Measurements from ENCODE around the gene WDFY2.
"Not testable (repeated sequence)": the region's sequence is repeated elsewhere in the genome, so short reads cannot be mapped to it uniquely, and the experiment has no call there.

The WDFY2 gene

DNA sequence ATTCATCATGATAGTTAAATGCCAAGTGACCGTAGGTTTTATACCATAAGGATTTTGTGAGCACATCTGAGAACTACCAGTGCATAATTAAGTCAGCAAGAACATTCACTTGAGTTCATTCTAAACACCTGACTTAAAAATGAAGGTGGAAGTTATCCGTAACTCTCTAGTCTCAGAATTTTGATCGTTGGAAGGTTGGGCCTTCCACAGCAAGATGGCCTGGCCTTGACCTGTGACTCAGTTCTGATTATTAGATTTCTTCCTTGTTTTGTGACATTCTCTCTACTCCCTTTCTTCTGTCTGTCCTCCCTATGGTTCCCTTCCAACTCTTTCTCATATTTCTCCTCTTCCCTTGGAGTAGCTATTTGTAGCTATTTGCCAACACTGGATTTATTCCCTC, 20.0 kb upstream of the WDFY2 start:
- DNase-seq (ENCODE audit: low spot score): no peak

DNA sequence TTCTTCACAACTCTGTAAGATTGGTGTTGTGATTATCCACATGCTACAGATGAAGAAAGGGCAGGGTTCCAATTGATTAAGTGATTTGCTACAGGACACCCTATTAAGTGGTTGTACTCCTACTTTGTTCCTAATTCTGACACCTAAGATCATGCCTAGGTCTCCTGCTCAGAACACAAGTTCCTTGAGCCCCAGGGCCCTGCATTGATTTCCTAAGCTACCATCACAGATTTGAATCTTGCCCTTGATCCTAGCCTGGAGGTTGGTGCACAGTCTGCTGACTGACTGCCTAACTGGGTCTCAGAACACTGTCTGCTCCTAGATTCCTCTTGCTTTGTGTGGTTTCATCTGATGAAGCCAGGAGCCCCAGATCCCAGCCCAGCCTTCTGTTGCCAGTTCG, 19.6 kb upstream of the WDFY2 start:
- DNase-seq (ENCODE audit: low spot score): no peak

DNA sequence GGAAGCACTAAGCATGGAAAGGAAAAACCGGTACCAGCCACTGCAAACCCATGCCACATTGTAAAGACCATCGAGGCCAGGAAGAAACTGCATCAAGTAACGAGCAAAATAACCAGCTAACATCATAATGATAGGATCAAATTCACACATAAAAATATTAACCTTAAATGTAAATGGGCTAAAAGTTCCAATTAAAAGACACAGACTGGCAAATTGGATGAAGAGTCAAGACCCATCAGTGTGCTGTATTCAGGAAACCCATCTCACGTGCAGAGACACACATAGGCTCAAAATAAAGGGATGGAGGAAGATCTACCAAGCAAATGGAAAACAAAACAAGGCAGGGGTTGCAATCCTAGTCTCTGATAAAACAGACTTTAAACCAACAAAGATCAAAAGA, 15.3 kb upstream of the WDFY2 start:
- not testable (repeated sequence) for DNase-seq (ENCODE audit: low spot score)

DNA sequence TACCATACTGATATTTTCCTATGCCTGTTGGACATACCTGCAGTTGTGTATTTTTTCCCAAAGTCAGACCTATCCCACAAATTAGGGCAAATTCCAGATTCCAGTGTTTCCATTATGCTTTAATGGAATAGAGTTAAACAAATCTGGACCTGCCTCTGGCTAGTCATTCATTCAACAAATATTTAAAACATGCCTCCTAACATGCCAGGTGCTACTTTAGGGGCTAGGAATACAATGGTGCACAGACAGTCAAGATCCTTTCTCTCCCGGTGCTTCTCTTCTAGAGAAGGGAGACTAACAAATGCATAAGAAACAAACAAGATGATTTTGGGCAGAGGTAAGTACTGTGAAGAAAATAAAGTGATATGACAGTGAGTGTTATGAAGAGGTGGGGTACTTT, 7.5 kb upstream of the WDFY2 start:
- no peak for DNase-seq (ENCODE audit: low spot score)

DNA sequence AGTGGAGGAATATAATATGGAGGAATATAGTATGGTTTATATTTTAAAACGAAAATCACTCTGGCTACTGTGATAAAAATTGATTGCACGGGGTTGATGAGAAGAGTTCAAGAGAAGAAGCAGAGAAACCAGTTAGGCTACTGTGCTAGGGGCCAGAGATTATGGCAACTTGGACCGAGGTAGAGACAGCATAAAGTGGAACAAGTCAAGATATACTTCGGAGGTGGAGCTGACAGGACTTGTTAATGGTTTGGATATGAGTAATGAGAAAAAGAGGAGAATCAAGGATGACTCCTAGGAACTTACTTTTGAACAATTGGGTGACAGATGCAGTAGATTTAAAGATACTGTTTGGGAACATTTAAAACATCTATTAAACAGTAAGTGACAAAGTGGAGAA, 6.6 kb upstream of the WDFY2 start:
- no peak for DNase-seq (ENCODE audit: low spot score)

DNA sequence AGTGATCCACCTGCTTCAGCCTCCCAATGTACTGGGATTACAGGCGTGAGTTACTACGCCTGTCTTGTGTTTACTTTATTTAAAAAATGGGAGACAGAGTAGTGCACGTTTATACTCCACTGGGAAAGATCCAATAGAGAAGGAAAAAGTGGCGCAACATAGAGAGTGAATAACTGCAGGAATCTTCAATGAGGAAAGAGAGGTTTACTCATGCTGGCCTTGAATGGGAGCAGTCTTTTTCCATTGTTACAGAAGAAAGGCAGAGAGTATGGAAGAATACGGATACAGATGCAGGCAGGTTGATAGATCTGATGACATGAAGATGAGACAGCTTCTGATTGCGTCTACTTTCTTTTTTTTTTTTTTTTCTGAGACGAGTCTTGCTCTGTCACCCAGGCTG, 4.6 kb upstream of the WDFY2 start:
- no peak for DNase-seq (ENCODE audit: low spot score)

DNA sequence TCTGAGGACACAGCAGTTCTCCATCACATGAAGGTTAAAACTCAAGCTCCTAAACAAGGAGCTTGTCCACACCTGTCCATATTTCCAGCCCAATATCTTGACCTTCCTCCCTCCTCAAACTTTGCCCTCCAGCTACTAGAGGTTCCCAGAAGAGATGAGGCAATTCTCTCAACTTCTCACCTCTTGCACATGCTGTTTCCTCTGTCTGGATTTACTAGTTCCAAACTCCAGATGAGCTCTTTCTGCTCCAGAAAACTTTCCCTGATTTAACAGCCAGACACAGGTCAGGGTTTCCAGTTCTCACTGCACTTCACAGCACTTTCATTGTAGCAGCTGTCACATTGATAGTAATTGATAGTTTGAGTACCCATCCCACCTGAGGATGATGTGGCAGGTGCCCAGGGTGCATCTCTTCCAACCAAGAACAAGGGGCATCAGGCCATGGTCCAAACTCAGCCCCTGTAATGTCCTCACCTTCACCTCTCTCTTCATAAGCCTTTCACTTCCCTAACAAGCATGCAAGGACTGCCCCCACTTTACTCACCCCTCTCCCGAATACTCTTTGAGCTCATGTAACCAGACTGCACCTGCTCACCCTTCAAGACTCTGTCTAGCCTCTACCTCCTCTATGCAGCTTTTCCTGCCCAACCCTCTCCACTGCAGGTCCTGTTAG, 3.0 kb upstream of the WDFY2 start:
- no peak for DNase-seq (ENCODE audit: low spot score)

DNA sequence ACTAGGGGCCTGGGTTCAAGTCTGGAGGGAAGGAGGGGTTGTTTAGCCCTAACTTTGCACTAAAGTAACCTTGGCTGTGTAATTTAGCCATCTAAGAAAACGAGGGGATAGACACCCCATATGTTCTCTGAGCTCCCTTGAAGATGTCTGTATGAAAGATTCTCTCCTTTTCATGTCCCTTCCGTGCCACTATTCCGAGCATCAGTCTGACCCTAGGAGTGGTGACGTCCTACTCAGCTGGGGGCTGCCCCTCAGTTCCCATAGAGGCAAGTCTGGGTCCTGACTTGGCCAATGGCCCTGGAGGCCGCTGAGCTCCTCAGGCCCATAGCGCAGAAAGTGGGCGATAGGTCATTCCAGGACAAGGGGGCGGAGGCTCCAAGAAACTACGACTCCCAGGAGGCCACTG, 790 bp upstream of the WDFY2 start:
- DNase-seq (ENCODE audit: low spot score): no peak

DNA sequence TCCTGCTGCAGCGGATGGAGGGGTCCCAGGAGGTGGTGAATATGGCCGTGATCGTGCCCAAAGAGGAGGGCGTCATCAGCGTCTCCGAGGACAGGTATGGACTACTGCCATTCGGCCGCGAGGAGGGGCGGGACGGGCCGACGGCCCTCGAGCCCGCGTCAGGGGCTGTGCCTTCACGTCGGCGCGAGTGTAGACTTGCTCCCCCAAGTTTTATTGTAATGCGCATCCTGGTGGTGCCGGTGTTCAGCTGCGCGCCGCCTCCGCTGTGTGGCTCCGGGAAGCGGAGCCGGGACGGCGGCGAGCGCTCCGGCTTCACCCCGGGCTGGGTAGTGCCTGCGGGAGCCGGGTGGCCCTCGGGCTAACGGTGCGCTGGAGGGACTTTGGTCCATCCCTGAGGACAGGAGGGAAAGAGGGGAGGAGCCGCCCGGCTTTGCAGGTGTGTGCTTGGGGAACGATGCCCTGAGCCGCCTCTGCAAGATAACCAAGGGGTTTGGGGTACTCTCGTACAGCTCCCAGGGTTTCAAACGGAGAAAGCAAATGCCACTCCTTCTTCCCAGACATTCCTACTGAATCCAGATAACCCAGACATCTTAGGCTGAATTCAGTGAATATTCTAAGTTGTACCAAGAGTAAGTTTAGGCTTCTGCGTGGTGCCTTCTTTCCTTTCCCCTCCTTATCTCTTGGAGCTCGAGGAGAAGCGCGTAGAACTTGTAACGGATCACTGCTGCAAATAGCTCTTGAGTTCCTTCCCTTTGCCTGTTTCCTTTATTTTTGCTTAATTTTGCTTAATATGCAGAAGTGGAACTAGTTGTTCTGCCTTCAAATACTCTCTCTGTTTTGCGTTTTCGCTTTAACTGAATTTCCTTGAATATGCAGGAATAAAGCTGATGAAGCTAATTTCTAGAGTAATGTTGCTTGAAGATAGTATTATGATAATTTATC, 740 bp downstream of the WDFY2 start:
- DNase-seq (ENCODE audit: low spot score): peak; percentile 82

DNA sequence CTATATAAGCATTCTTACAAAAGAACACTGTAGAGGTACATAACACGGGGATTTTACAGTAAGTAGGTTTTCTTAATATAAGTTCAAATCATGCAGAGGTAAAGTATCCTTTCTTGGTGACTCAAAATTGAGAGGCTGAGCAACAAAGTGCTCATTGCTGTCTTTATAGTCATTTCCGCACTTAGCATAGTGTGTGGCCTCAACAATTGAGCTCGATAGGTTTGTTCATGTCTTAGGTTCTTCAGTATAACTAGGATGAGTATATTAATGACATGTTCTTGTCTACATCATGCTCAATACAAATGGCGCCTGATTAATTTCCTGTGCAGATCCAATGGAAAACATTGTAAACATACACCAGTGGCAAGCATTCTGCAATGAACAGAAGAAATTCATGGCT, 1.4 kb downstream of the WDFY2 start:
- peak; percentile 26 for DNase-seq (ENCODE audit: low spot score)

DNA sequence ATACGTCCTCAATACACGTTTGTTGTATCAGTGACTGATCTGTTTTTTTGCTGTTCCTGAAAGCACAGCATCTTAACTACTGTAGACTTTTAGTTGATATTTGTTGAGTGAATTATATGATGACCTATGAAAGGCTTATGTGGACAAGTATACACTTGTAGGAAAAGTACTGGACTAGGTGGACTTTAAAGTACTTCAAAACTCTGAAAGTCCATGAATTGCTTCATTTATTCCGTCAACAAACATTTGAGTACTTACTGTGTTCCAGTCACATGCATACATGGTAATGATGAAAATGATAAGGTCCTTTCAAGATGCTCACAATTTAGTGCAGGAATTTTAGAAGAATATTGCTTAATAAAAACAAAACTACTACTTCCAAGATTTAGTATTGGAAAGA, 3.1 kb downstream of the WDFY2 start:
- no peak for DNase-seq (ENCODE audit: low spot score)

DNA sequence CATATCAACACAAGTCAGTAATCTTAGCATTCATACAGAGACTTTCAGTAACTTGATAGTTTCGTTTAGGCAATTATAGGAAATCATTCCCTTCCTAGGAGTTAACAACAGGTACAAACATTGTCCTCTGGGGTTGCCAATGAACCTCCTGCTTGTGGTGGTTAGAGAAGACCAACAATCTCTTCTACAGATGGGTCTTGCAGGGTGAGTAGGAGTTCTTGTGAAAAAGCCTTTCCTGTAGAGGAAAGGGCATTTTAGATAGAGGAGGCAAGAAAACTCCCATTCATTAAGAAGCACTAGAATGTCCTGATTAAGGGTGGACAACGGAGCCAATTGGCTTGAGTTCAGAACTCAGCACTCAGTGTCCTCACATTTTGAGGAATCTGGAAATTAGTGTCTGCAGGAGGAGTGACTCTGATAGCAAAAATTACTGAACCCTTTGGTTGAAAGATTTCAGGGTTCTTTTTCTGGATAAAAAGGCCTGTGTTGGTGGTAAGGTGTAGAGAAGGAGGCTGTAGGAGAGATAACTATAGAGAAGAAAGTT, 4.2 kb downstream of the WDFY2 start:
- DNase-seq (ENCODE audit: low spot score): no peak

DNA sequence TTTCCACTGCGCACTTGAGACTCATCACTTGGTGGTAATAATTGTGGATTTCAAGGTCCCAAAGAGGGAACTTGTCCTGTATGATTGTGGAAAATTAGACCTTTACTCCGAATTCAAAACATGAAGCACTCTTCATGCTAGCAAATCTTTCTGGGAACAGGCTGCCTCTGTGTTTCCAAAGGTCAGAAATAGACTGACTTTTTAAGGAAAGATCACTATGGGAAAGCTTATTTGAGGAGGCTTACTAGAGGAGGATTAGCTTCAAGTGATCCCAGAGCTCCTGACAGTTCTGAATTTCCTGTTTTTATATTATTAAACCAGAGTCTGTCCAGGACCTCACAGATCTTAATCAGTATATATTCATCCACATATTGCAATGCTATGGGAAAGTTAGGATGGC, 5.5 kb downstream of the WDFY2 start:
- no peak for DNase-seq (ENCODE audit: low spot score)

DNA sequence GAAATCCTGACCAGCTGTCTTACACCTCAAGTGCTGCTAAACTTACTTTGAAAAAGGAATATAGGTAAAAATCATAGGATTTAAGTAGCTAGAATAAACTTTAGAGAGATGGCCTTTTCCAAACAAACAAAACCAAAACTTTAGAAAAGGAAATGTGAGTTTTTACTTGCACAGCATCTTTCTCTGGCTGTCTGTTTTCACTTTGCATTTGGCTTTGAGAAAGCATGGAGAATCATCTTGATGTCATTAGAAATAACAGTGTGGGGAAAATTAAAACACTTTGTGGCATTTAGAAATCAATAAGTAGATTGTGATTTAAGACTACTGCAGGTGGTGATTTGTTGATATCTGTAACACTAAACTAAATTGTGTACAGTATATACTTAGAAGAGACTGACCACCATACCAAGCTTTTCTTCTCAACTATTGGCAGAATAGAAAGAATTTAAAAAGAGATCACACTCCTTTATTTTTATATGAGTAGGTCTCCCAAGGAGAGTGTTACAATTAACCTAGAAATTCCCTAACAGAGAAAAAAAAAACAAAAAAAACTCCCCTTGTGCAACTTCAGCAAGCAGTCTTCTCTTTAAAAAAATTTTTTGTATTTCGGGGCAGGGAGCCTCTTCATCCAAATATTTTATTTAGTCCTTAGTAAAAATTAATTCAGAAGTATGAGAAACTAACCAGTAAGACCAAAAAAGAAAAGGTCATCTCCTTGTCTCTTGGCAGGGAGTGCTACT, 6.1 kb downstream of the WDFY2 start:
- no peak for DNase-seq (ENCODE audit: low spot score)

DNA sequence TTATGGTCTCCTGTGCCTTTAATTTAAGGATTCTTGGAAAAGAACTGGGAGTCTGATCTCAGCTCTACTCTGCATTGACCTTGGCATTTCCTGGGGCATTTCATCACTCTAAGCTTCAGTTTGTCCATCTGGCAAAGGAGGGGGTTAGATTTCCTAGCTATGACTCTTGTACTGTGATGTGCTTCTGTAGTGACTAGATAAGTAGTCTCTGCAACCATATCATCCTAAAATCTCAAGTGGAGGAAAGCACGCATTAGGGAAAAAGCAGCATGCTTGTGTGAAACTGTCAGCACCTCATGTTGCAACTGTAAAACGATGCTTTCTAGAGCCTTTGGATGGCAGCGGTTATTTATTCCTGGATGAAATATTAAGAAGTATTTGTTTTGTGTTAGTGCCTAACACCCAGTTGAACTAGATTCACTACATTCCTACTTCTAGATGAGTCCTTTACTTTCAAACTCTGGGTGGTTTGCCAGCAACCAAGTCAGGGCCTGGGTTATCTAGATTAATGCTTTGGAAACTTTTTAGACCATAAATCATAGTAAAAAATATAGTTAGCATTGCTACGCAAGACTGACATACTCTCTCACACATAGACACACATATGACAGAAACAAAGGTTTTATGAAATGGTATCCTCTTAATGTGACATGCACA, 6.8 kb downstream of the WDFY2 start:
- DNase-seq (ENCODE audit: low spot score): no peak

DNA sequence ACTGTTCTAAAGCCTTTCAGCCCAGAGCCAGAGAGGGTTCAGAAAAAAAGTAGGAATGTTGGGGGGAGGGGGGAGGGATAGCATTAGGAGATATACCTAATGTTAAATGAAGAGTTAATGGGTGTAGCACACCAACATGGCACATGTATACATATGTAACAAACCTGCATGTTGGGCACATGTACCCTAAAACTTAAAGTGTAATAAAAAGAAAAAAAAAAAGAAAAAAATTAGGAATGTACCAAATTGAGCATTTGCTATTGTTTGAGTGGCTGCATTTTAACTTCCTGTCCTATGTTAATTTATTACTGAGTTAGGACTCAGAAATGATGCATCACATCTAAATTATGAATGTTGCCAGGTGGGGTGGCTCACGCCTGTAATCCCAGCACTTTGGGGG, 7.7 kb downstream of the WDFY2 start:
- not testable (repeated sequence) for DNase-seq (ENCODE audit: low spot score)

DNA sequence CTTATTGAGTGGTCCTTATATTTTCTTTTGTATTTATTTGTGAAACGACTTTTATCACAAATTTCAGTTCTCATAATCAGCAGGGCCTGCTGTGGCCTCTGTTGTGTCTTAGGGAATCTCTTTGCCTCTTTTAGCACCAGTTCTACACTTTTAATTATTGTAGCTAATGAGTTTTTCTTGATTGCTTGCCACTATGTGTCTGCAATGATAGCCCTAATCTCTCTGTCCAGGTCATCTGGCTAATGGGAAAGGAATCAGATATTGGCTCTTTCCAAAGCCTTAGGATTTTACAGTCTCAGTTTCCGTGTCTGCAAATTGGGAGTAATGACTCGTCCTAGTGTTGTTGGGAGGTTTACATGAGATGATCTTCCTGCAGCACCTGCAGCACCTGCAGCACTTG, 10.2 kb downstream of the WDFY2 start:
- no peak for DNase-seq (ENCODE audit: low spot score)

DNA sequence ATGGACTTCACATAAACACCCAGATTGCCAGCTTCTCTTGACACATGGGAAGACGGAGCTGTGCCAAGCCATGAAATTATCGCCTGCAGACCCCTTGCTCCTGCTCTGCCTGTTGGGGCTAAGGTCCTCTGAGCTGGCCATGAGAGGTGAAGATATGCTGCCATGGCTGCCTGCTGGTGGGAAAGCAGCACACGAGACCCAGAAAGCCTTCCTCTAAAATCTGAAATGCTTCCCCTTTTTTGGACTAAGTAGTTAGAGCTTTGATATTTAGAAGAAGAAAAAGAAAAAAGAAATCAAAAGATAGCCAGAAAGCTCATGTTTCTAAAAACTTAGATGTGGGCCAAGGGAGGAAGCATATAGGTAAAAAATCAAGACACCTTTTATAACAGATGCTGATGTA, 11.2 kb downstream of the WDFY2 start:
- no peak for DNase-seq (ENCODE audit: low spot score)

DNA sequence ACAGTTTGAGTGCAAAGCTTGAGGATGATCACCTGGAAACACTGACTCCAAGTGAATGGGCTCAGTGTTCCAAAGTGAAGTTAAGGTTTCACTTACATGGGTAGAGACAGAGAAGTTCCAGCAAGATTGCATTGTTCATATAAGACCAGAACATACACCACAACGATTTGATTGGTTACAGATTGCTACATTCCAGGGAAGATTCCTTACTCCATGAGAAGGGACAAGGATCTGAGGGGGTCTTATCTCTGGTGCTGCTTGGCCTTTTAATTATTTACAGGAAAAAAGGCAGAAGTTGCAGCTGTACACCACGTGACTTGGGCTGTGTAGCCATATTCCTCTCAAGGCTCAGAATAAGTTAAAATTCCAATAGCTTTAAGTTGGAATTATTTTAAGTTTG, 12.3 kb downstream of the WDFY2 start:
- DNase-seq (ENCODE audit: low spot score): no peak

DNA sequence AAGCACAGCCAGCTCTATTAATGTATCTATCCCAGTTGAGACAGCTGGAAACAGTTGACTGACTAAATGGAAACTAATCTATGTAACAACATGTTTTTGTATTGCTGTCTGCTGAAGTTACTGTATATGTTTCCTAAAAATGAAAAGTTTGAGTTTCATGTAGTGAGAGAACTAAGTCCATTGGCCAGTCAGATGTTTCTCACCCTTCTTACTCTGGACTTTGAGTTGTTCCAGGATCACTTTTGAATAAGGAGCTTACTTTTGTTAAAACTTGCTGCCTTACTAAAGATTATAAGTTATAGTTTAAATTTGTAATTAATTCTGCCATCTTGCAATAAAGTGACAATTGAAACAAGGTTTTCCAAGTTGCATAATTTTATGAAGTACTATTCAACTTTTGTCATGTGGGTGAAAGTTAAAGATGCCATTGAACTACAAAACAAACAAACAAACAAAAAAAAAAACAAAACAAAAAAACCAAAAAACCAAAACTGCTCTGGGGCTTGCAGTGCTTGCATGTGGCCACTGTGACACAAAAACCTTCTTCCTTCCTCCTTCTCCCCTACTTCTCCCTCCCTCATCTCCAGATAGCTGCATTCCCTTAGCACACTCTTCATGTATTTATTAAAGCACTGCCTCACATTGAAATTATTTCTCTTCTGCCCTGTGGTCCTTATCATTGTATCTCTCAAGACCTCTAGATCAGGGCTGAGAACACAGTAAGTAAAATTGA, 15.3 kb downstream of the WDFY2 start:
- peak; percentile 18 for DNase-seq (ENCODE audit: low spot score)

DNA sequence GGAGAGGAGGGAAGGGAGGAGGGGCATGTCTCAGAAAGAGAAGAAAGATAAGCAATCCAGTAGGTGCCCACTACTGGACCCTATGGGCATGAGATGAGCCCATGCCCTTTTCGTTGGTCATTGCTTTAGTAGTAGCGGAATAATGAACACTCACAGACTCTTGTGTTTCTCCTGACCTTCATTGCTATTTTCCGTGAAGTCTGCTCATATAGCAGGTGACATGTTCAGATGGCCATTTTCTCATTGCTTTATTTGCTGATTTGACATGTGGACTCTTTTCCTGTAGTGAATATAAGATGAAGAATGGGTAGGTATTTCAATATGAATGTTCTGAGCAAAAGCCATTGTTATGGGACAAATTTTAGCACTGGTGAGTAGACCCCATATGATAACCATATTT, 16.4 kb downstream of the WDFY2 start:
- no peak for DNase-seq (ENCODE audit: low spot score)

All from NAMALWA (cell line).